Measurements from ENCODE around the gene DRC3. TPM values are rescaled to one million over a fixed set of nuclear protein-coding genes. Genes with fewer than 3 reads are reported as not detected.

DRC3 gene
- total RNA-seq, 3 donors from 2014 or later, result 1.0 to 3.3 (median 1.4) TPM

DNA sequence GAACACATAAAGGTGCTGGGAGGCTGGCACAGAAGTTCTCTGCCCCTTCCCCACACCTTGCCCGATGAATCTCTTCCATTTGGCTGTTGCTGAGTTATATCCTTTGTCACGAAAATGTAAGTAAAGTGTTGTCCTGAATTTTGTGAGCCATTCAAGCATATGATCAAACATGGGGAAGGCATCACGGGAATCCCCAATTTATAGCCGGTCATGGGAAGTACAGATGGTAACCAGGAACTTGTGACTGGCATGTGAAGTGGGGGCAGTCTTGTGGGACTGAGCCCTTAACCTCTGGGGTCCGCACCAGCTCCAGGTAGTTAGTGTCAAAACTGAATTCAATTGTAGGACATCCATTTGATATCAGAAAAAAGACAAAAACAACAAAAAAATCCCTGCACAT, 13.7 kb upstream of the DRC3 start:
- TF ChIP-seq, protein P1, sequence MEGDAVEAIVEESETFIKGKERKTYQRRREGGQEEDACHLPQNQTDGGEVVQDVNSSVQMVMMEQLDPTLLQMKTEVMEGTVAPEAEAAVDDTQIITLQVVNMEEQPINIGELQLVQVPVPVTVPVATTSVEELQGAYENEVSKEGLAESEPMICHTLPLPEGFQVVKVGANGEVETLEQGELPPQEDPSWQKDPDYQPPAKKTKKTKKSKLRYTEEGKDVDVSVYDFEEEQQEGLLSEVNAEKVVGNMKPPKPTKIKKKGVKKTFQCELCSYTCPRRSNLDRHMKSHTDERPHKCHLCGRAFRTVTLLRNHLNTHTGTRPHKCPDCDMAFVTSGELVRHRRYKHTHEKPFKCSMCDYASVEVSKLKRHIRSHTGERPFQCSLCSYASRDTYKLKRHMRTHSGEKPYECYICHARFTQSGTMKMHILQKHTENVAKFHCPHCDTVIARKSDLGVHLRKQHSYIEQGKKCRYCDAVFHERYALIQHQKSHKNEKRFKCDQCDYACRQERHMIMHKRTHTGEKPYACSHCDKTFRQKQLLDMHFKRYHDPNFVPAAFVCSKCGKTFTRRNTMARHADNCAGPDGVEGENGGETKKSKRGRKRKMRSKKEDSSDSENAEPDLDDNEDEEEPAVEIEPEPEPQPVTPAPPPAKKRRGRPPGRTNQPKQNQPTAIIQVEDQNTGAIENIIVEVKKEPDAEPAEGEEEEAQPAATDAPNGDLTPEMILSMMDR (IDR thresholded peaks at IDR 0.05), result no peak
- intact Hi-C loops (cut with DNase I, micrococcal nuclease), result no loop called here
- Histone ChIP-seq H3K36me3 (ENCODE audit: low read depth) (no peaks in the 10 kb centered on the region), H3K4me3 (no peak overlapping the region), H3K9me3 (no peaks in the 10 kb centered on the region), H3K4me1 (ENCODE audit: low read depth) (peaks cover 54% of the 10 kb centered on the region)
- DNase-seq (no peak), ATAC-seq (no peak)

DNA sequence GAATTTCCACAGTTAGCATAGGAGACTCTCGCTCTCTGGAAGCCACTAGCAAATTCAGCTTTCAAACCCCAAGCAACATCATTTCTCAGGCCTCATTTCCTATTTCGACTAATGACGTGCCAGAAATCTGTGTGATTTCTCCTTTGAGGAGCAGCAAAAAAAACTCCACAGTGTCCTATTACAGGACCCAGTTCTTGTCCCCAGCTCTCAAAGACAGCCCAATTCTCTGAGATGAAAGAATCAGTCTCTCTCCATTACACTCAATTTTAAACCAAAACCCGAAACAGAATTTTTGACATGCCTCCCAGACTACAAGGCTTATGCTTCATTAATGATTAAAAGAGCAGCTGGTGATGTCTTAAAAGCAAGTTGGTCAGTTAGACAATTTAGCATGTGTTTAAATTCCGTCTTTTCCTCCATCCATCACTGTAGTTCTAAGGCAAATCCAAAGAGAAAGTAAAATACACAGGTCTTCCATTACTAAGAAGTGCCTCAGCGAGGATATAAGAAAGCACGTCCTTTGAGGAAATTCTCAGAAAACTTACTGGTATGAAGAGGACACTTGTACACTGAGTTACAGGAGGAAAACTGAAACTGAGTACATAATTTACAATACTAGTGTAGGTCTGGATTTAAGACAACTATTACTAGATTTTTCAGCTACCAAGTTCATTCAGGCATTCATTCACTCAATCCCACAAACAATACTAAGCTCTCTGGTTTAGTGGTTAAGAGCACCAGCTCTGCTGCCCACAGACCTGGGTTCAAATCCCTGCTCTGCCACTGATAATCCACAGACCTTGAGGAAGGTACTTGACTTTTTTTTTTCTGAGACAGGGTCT, 12.9 kb upstream of the DRC3 start:
- intact Hi-C loops (cut with DNase I, micrococcal nuclease), result no loop called here
- DNase-seq (no peak), ATAC-seq (peak; percentile 5)
- H3K36me3 ChIP-seq (ENCODE audit: low read depth), result no peaks in the 10 kb centered on the region
- H3K4me3 ChIP-seq, result no peak overlapping the region
- peaks cover 54% of the 10 kb centered on the region for H3K4me1 ChIP-seq (ENCODE audit: low read depth)
- H3K9me3 ChIP-seq, result no peaks in the 10 kb centered on the region
- TF ChIP-seq, protein P1 (IDR thresholded peaks at IDR 0.05), result no peak

DNA sequence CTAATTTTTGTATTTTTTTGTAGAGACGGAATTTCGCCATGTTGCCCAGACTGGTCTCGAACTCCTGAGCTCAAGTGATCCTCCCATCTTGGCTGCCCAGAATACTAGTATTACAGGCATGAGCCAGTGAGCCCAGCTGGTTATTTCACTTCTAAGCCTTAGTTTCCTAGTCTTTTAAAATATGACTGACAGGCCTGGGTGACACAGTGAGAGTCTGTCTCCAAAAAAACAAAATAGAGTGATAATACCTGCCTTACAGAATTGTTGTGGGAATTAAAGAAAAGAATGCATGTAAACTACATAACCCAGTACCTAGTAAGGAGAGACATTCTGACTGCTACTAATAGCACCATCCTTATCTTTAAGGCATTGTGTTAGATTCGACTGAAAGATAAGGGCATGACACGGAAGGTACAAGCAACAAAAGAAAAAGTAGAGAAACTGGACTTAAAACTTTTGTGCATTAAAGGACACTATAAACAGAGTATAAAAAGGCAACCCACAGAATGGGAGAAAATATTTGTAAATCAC, 12.1 kb upstream of the DRC3 start:
- Histone ChIP-seq H3K9me3 (no peaks in the 10 kb centered on the region), H3K4me1 (ENCODE audit: low read depth) (peaks cover 54% of the 10 kb centered on the region), H3K36me3 (ENCODE audit: low read depth) (no peaks in the 10 kb centered on the region), H3K4me3 (no peak overlapping the region)
- TF ChIP-seq, protein P1 (IDR thresholded peaks at IDR 0.05), result no peak
- intact Hi-C loops (cut with DNase I, micrococcal nuclease), result no loop called here
- ATAC-seq (no peak), DNase-seq (no peak)

DNA sequence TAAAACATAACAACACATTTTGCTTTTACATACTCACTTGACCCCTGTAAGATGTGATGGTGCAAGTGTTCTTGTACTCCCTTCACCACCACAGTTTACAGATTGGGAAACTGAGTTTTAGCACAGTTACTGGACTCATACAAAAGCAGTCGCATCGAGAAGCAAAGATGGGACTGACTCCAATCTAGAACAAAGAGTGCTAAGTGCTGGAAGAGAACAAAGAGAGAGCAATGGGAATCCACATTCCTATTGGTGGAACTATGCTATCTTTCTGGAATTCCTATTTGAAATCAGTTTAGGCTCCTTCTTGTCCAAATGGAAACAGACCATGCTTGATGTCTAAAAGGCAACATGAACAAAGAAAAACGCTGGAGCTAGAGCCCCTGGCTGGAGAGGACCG, 9.6 kb upstream of the DRC3 start:
- peaks cover 33% of the 10 kb centered on the region for H3K4me1 ChIP-seq (ENCODE audit: low read depth)
- ATAC-seq (no peak), DNase-seq (no peak)
- no peaks in the 10 kb centered on the region for H3K36me3 ChIP-seq (ENCODE audit: low read depth)
- TF ChIP-seq, protein P1 (IDR thresholded peaks at IDR 0.05), result no peak
- H3K9me3 ChIP-seq, result no peaks in the 10 kb centered on the region
- H3K4me3 ChIP-seq, result no peak overlapping the region
- intact Hi-C loops (cut with DNase I, micrococcal nuclease), result no loop called here

DNA sequence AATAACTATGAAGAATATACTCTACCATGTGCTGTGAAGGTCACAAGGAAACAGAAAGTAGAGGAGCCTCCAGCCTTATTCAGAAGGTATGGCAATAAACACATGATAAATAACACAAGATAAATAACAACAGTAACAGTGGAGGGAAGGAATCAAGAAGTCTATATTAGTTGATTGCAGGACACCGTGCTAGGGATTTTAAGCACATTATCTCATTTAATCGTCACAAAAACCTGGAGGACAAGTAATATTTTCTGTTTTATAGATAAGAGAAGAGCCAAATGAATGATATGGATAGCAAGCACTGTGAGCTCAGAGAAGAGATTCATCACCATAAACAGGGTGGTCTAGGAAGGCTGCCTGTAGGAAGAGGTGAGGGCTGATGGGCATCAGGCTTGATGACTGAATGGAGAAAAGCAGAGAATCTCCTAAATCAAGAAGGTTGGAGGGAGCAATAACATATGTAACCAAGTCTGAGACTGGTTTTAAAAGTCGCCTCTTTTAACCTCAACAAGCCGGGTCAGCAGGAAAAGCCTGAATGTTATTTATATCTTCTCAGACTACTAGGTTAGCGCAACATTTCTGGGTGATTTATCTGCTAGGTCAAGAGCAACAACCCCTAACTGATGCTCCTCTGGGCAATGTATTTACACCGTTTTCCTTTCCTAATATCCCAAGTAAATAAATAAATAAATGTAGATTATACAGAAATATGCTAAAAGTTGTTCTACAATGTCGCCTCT, 8.8 kb upstream of the DRC3 start:
- DNase-seq (no peak), ATAC-seq (no peak)
- Histone ChIP-seq H3K36me3 (ENCODE audit: low read depth) (no peaks in the 10 kb centered on the region), H3K4me1 (ENCODE audit: low read depth) (peaks cover 26% of the 10 kb centered on the region), H3K9me3 (no peaks in the 10 kb centered on the region), H3K4me3 (no peak overlapping the region)
- intact Hi-C loops (cut with DNase I, micrococcal nuclease), result no loop called here
- TF ChIP-seq, protein P1 (IDR thresholded peaks at IDR 0.05), result no peak

Measured in mucosa of descending colon (tissue), 3 donors.